Measurements from ENCODE around the gene AEBP1. TPM values are rescaled to one million over a fixed set of nuclear protein-coding genes. Genes with fewer than 3 reads are reported as not detected.

Gene AEBP1
- total and polyA plus RNA-seq, 9 of the 15 experiments (the other 6 are each of a cell fraction or from before 2014, with no cell fraction given), result 0.03 to 0.78 (median 0.30) TPM; not detected in 2

DNA sequence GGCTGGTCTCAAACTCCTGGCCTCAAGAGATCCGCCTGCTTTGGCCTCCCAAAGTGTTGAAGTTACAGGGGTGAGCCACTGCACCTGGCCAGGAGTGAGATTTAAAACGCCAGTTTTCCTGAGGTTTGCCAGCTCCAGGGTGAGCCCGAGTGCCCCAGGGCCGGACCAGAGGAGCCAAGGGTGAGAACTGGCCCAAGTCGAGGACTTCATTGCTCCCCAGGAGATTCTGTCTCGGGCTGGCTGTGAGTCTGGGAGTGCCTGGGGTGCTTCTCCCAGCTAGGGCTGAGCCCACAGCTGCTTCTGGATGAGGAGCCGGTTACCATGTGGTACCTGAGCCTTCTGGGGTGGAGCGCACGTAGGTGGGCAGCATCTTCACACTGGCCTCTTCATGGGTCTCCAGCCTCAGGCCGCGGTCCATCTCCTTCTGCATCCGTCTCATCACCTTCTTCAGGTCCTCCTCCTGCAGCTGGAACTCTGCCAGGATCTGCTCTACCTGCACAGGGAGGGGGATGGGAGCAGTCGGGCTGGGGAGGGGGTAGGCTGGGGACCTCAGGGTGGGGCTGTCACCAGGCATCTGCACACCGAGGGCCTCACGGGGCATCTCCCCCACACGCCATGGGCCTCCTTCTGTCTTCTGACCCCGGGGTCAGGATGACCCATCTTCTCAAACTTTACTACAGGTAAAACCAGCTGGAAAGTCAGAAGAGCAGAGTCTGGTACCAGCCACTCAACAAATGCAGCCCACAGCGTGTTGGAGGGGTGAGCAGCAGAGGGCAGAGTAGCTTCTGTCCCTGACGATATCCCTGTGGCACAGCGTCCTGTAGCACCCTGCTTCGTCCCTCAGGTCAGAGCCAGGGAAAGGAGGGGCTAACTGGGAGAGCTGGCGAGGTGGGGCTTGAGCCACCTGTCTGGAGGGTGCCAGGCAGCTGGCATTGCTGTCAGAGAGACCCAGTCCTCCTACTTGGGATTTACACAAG, 49.1 kb downstream of the AEBP1 start:
- intact Hi-C loops (cut with micrococcal nuclease) (no loop called here), in situ Hi-C loops (cut with MboI) (no loop called here)
- TF ChIP-seq, protein P1, sequence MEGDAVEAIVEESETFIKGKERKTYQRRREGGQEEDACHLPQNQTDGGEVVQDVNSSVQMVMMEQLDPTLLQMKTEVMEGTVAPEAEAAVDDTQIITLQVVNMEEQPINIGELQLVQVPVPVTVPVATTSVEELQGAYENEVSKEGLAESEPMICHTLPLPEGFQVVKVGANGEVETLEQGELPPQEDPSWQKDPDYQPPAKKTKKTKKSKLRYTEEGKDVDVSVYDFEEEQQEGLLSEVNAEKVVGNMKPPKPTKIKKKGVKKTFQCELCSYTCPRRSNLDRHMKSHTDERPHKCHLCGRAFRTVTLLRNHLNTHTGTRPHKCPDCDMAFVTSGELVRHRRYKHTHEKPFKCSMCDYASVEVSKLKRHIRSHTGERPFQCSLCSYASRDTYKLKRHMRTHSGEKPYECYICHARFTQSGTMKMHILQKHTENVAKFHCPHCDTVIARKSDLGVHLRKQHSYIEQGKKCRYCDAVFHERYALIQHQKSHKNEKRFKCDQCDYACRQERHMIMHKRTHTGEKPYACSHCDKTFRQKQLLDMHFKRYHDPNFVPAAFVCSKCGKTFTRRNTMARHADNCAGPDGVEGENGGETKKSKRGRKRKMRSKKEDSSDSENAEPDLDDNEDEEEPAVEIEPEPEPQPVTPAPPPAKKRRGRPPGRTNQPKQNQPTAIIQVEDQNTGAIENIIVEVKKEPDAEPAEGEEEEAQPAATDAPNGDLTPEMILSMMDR (IDR thresholded peaks at IDR 0.05 in 2 of 3, conservative IDR thresholded peaks at IDR 0.05 in 1 of 3; ENCODE audit: insufficient read depth in 2 of 3, low read depth in 1 of 3, low read length in 3 of 3), result 0 out of 6 replicates have a peak, but pooled peaks of 1 of the 3 experiments have one; percentile 3
- TF ChIP-seq, protein P2, sequence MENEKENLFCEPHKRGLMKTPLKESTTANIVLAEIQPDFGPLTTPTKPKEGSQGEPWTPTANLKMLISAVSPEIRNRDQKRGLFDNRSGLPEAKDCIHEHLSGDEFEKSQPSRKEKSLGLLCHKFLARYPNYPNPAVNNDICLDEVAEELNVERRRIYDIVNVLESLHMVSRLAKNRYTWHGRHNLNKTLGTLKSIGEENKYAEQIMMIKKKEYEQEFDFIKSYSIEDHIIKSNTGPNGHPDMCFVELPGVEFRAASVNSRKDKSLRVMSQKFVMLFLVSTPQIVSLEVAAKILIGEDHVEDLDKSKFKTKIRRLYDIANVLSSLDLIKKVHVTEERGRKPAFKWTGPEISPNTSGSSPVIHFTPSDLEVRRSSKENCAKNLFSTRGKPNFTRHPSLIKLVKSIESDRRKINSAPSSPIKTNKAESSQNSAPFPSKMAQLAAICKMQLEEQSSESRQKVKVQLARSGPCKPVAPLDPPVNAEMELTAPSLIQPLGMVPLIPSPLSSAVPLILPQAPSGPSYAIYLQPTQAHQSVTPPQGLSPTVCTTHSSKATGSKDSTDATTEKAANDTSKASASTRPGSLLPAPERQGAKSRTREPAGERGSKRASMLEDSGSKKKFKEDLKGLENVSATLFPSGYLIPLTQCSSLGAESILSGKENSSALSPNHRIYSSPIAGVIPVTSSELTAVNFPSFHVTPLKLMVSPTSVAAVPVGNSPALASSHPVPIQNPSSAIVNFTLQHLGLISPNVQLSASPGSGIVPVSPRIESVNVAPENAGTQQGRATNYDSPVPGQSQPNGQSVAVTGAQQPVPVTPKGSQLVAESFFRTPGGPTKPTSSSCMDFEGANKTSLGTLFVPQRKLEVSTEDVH (IDR thresholded peaks at IDR 0.05; ENCODE audit: low read depth, partially characterized antibody), result no peak
- peak; percentile 43 for TF ChIP-seq NFIC (IDR thresholded peaks at IDR 0.05)
- H3K79me2 ChIP-seq (ENCODE audit: control insufficient read depth, insufficient read depth, low read length), result no peaks in the 10 kb centered on the region
- FAIRE-seq, result no peak
- no peak for DNase-seq (ENCODE audit: extremely low read depth in 1 of 4, low spot score in 3 of 4)
- 43% methylated on average over 20 of the region's 22 CpGs for WGBS (ENCODE audit: insufficient coverage, low coverage, missing lambda C conversion rate)
- POLR2A ChIA-PET, result no interaction called here
- no peak for ATAC-seq
- H3K4me3 ChIP-seq, result no peak overlapping the region
- H3K4me2 ChIP-seq (ENCODE audit: insufficient read depth, low read length), result no peak overlapping the region
- H3K27me3 ChIP-seq (ENCODE audit: control insufficient read depth in 2 of 2, insufficient read depth in 2 of 2, low read length in 2 of 2), result no peaks in the 10 kb centered on the region
- no peak overlapping the region for H3K27ac ChIP-seq (ENCODE audit: extremely low read depth, low read depth, low read length)
- H4K20me1 ChIP-seq (replicated peaks; ENCODE audit: control insufficient read depth, insufficient read depth, low read length), result no peaks in the 10 kb centered on the region; the same call in 1 of the 2 replicates
- CTCF ChIA-PET (ENCODE audit: low intra/inter-chr PET ratio), result no interaction called here
- H3K4me1 ChIP-seq (replicated peaks in 1 of 2; ENCODE audit: control insufficient read depth in 2 of 2, insufficient read depth in 2 of 2, low read length in 2 of 2), result peaks cover under 1 to 49% of the 10 kb centered on the region in 2 experiments; a peak in 3 of 5 replicates
- H2AFZ ChIP-seq (ENCODE audit: low read depth, low read length), result no peak overlapping the region
- no peaks in the 10 kb centered on the region for H3K36me3 ChIP-seq (ENCODE audit: control insufficient read depth, insufficient read depth, low read length)
- H3K9me3 ChIP-seq (replicated peaks; ENCODE audit: control insufficient read depth, insufficient read depth, low read depth, low read length), result no peaks in the 10 kb centered on the region
- BruUV-seq (replicated peaks), result no TSS peak
- no peaks in the 10 kb centered on the region for H3K9me1 ChIP-seq (ENCODE audit: control insufficient read depth, insufficient read depth, low read length)
- no peak overlapping the region for H3K9ac ChIP-seq (ENCODE audit: insufficient read depth in 1 of 2, low read depth in 2 of 2, low read length in 2 of 2)
